ENCODE results near the gene ALDOC. TPM values are rescaled to one million over a fixed set of nuclear protein-coding genes. Genes with fewer than 3 reads are reported as not detected.
A peak's percentile ranks its signal among the peaks of the same experiment; 100 is the strongest.

Gene ALDOC
- 16.1 and 22.2 TPM in 2 replicates for total RNA-seq
- long read RNA-seq, transcript ALDOC-201 (9 exons, 1,982 nt), result major isoform, 20 of 26 reads
- long read RNA-seq, partial matches to known transcripts, result 0 of 26 reads
- long read RNA-seq, other reads (novel, unspliced or antisense), result 3 of 26 reads

- H3K27me3 Mint-ChIP-seq (ENCODE audit: low read depth), result no peaks in the 10 kb centered on the region
- no peaks in the 10 kb centered on the region for H3K9me3 Mint-ChIP-seq
- H3K4me3 Mint-ChIP-seq, result peak within 1 kb of the TSS; percentile 83
- DNase-seq (ENCODE audit: low read depth, low spot score), result peak; percentile 87
- TF ChIP-seq CTCF (conservative IDR thresholded peaks at IDR 0.05), result no peak
- H3K36me3 Mint-ChIP-seq (ENCODE audit: low read depth), result peaks cover 17% of the 10 kb centered on the region
- peaks cover 15% of the 10 kb centered on the region for H3K4me1 Mint-ChIP-seq
- no peak within 1 kb of the TSS for H3K27ac Mint-ChIP-seq (ENCODE audit: unreplicated experiment)
These were observed at the start of gene ALDOC for GRCh38 chr17:28576758-28577465. TSS of gene ALDOC (minus strand) at chr17:28576895. CDS start at chr17:28575532, 1,363 bp downstream.

GRCh38 chr17:28624148-28624547 is 47.5 kb upstream of the ALDOC start:
- TF ChIP-seq CTCF (conservative IDR thresholded peaks at IDR 0.05), result no peak
- Mint-ChIP-seq H3K27ac (ENCODE audit: unreplicated experiment) (no peak overlapping the region), H3K4me3 (no peak overlapping the region), H3K4me1 (no peaks in the 10 kb centered on the region), H3K27me3 (ENCODE audit: low read depth) (no peaks in the 10 kb centered on the region), H3K36me3 (ENCODE audit: low read depth) (peaks cover 19% of the 10 kb centered on the region), H3K9me3 (no peaks in the 10 kb centered on the region)
- no peak for DNase-seq (ENCODE audit: low read depth, low spot score)

- DNase-seq (ENCODE audit: low read depth, low spot score), result no peak
- no peak overlapping the region for H3K27ac Mint-ChIP-seq (ENCODE audit: unreplicated experiment)
- no peaks in the 10 kb centered on the region for H3K9me3 Mint-ChIP-seq
- no peaks in the 10 kb centered on the region for H3K27me3 Mint-ChIP-seq (ENCODE audit: low read depth)
- peaks cover 22% of the 10 kb centered on the region for H3K36me3 Mint-ChIP-seq (ENCODE audit: low read depth)
- no peak for TF ChIP-seq CTCF (conservative IDR thresholded peaks at IDR 0.05)
- no peaks in the 10 kb centered on the region for H3K4me1 Mint-ChIP-seq
- no peak overlapping the region for H3K4me3 Mint-ChIP-seq
These were observed 47.0 kb upstream of the ALDOC start for GRCh38 chr17:28623696-28624095.

DNA sequence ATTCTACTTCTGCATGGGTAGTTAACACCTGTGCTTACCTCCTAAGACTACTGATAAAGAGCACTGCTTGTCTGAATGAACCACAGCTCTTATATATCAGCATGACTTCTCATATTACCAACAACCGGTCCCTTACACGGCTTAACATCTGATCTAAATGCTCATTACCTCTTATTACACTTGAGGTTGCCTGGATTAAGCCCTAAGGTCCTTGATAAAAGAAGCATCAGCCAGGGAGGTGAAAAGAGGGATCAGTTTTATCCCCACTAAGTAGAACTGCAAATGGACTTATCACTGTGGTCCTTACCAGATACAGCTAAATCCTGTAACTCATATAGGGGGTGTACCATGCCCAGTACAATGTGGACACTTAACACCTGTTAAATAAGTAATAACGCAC is 45.5 kb upstream of the ALDOC start:
- Mint-ChIP-seq H3K27ac (ENCODE audit: unreplicated experiment) (no peak overlapping the region), H3K4me1 (no peaks in the 10 kb centered on the region), H3K36me3 (ENCODE audit: low read depth) (peaks cover 21% of the 10 kb centered on the region), H3K4me3 (no peak overlapping the region), H3K27me3 (ENCODE audit: low read depth) (no peaks in the 10 kb centered on the region), H3K9me3 (no peaks in the 10 kb centered on the region)
- no peak for DNase-seq (ENCODE audit: low read depth, low spot score)
- TF ChIP-seq CTCF (conservative IDR thresholded peaks at IDR 0.05), result no peak

GRCh38 chr17:28620010-28620409 is 43.3 kb upstream of the ALDOC start:
- H3K4me3 Mint-ChIP-seq, result no peak overlapping the region
- no peak for DNase-seq (ENCODE audit: low read depth, low spot score)
- H3K27me3 Mint-ChIP-seq (ENCODE audit: low read depth), result no peaks in the 10 kb centered on the region
- TF ChIP-seq CTCF (conservative IDR thresholded peaks at IDR 0.05), result no peak
- no peak overlapping the region for H3K27ac Mint-ChIP-seq (ENCODE audit: unreplicated experiment)
- H3K36me3 Mint-ChIP-seq (ENCODE audit: low read depth), result peaks cover 27% of the 10 kb centered on the region
- H3K9me3 Mint-ChIP-seq, result no peaks in the 10 kb centered on the region
- no peaks in the 10 kb centered on the region for H3K4me1 Mint-ChIP-seq
